CD4-positive, alpha-beta T cell (primary cell): Measurements from ENCODE around the gene CDHR2. TPM values are rescaled to one million over a fixed set of nuclear protein-coding genes. Genes with fewer than 3 reads are reported as not detected.
A peak's percentile ranks its signal among the peaks of the same experiment; 100 is the strongest.

ENCODE experiments used
- ATAC-seq: fragments of 200-7000 bp; cut with Tn5 transposase; one replicate; pipeline ENCODE4 v1.10.0; 2022; ENCODE audit warnings: mild to moderate bottlenecking; ENCODE audit not compliant: poor library complexity
- CTCF ChIA-PET: fragments of 350-600 bp; sonication (Branson Sonifier 250); formaldehyde crosslinking; loops from one replicate; lab custom pipeline; 2021; ENCODE audit warnings: antibody characterized with exemption, inconsistent platforms; lab: Charles Lee
- POLR2A ChIA-PET: fragments of 350-600 bp; sonication (Branson Sonifier 250); formaldehyde crosslinking; loops from one replicate; lab custom pipeline; 2021; ENCODE audit warnings: antibody characterized with exemption, inconsistent platforms; lab: Charles Lee
- DNase-seq, 14 experiments: peaks; one replicate each; pipeline ENCODE4 v3.0.0-alpha.2; 2013 to 2020; ENCODE audit warnings: mixed read lengths in 2 of 14
- H3K27ac ChIP-seq, 2 donors: one replicate each; pipeline versions ENCODE4 v1.5.1 to v1.7.0; 2013; ENCODE audit warnings: low read length in 2 of 2, low read depth in 1 of 2, mild to moderate bottlenecking in 1 of 2
- H3K27me3 ChIP-seq, 2 experiments: 1 replicate in 1 of 2; 2 replicates in 1 of 2; pipeline versions ENCODE4 v1.6.1 to v1.7.0; 2013; ENCODE audit warnings: low read length in 2 of 2, control low read depth in 1 of 2, mild to moderate bottlenecking in 1 of 2, moderate library complexity in 1 of 2; ENCODE audit not compliant: insufficient read depth in 2 of 2, control insufficient read depth in 1 of 2
- H3K36me3 ChIP-seq: one replicate; pipeline ENCODE4 v1.6.1; 2013; ENCODE audit warnings: low read length, control low read depth; ENCODE audit not compliant: insufficient read depth
- H3K4me1 ChIP-seq: one replicate; pipeline ENCODE4 v1.6.1; 2013; ENCODE audit warnings: low read length, control low read depth; ENCODE audit not compliant: insufficient read depth
- H3K4me3 ChIP-seq: one replicate; pipeline ENCODE4 v1.5.1; 2013; ENCODE audit warnings: mild to moderate bottlenecking, low read length, moderate library complexity
- H3K9me3 ChIP-seq, 2 experiments: 1 replicate in 1 of 2; 2 replicates in 1 of 2; pipeline versions ENCODE4 v1.6.1 to v1.7.0; 2013; ENCODE audit warnings: low read length in 2 of 2, mild to moderate bottlenecking in 2 of 2, control low read depth in 1 of 2, moderate library complexity in 1 of 2; ENCODE audit not compliant: control insufficient read depth in 1 of 2, insufficient read depth in 1 of 2
- H3K27ac Mint-ChIP-seq: one replicate; pipeline ENCODE4 v1.8.0; 2020; ENCODE audit warnings: mixed read lengths
- H3K27me3 Mint-ChIP-seq: one replicate; pipeline ENCODE4 v1.8.0; 2021; ENCODE audit warnings: mixed read lengths
- H3K36me3 Mint-ChIP-seq: one replicate; pipeline ENCODE4 v1.8.0; 2021; ENCODE audit warnings: low read depth, mixed read lengths
- H3K4me1 Mint-ChIP-seq: one replicate; pipeline ENCODE4 v1.8.0; 2021; ENCODE audit warnings: low read depth, mixed read lengths
- H3K4me3 Mint-ChIP-seq: one replicate; pipeline ENCODE4 v1.8.0; 2020; ENCODE audit warnings: mild to moderate bottlenecking, mixed read lengths
- H3K9me3 Mint-ChIP-seq: one replicate; pipeline ENCODE4 v1.8.0; 2020; ENCODE audit warnings: mixed read lengths
- CTCF ChIP-seq: fragments of 200-600 bp; IDR thresholded peaks from one replicate; pipeline ENCODE4 v1.8.0; 2022; ENCODE audit warnings: antibody characterized with exemption, mild to moderate bottlenecking
- intact Hi-C, 2 experiments: fragments of 100-400 bp; cut with DNase I in 1 of 2; cut with micrococcal nuclease in 1 of 2; formaldehyde crosslinking; loops; one replicate each; pipeline versions ENCODE4 v1.15.1 to v1.9.0; 2023 to 2025; cut with DNase I, micrococcal nuclease
- polyA plus RNA-seq, 2 donors: library from polyadenylated mRNA; unstranded; fragments of 120-200 nt; gene quantifications; one replicate each; pipeline ENCODE4 v1.2.1, GENCODE V29; 2013
- total RNA-seq, 174 experiments: library from RNA in 2 of 174; stranded (reverse) in 2 of 174; gene quantifications; one replicate each; pipeline ENCODE4 v1.2.3 and lab custom pipeline; 2021 to 2026

The CDHR2 gene
- total RNA-seq, result 1 to 10 TPM; 1.6 to 2.0 TPM
- 0.59 TPM for polyA plus RNA-seq (2013, experiment 1 of 2)
- 0.63 TPM for polyA plus RNA-seq (2013, experiment 2 of 2)
- total RNA-seq (lab: John Stamatoyannopoulos, UW), result 0.12 to 7.7 (median 2.3) reads per million in 172 experiments

GRCh38 chr5:176548967-176549444, at the start of gene CDHR2:
CDHR2 (plus strand) TSS chr5:176549342; CDS start chr5:176565353, 16,011 bp downstream.
- no peaks in the 10 kb centered on the region for H3K36me3 ChIP-seq
- DNase-seq (peak in 1 of 14 experiments; percentile 32), ATAC-seq (no peak)
- peaks cover 68% of the 10 kb centered on the region for H3K4me1 ChIP-seq
- Mint-ChIP-seq H3K4me1 (peaks cover 57% of the 10 kb centered on the region), H3K9me3 (no peaks in the 10 kb centered on the region), H3K27ac (peak within 1 kb of the TSS; percentile 74), H3K36me3 (no peaks in the 10 kb centered on the region), H3K27me3 (no peaks in the 10 kb centered on the region), H3K4me3 (no peak within 1 kb of the TSS)
- intact Hi-C loops, result no loop called here
- ChIA-PET CTCF (interaction anchor here (1.3 kb wide), 1 partner anchor 11 kb away, joined by 3 read pairs; no protein-coding TSS in a partner anchor), POLR2A (interaction anchor here (4.5 kb wide), 1 partner anchor 12 kb away, joined by 29 read pairs; the partner anchor contains the start of gene RNF44)
- TF ChIP-seq CTCF, result no peak
- no peaks in the 10 kb centered on the region for H3K9me3 ChIP-seq
- no peak within 1 kb of the TSS for H3K4me3 ChIP-seq
- H3K27ac ChIP-seq, result peak within 1 kb of the TSS in 1 of 2 donors; percentile 47
- no peaks in the 10 kb centered on the region for H3K27me3 ChIP-seq

- Histone ChIP-seq H3K27ac (no peak overlapping the region), H3K27me3 (no peaks in the 10 kb centered on the region), H3K36me3 (peaks cover 79% of the 10 kb centered on the region), H3K4me1 (no peaks in the 10 kb centered on the region), H3K9me3 (no peaks in the 10 kb centered on the region), H3K4me3 (no peak overlapping the region)
- CTCF ChIA-PET, result no interaction called here
- TF ChIP-seq CTCF, result no peak
- no peak for ATAC-seq
- Mint-ChIP-seq H3K27me3 (no peaks in the 10 kb centered on the region), H3K9me3 (no peaks in the 10 kb centered on the region), H3K4me3 (no peak overlapping the region), H3K27ac (no peak overlapping the region), H3K36me3 (peaks cover 88% of the 10 kb centered on the region), H3K4me1 (no peaks in the 10 kb centered on the region)
- POLR2A ChIA-PET, result no interaction called here
- DNase-seq, result no peak
- intact Hi-C loops, result loop anchor here in 1 of 2 experiments (5.0 kb wide), 1 partner anchor 42 kb away; no protein-coding TSS in a partner anchor
These were observed 48.6 kb upstream of the CDHR2 start for GRCh38 chr5:176500511-176500910.

- Mint-ChIP-seq H3K27ac (no peak overlapping the region), H3K4me1 (no peaks in the 10 kb centered on the region), H3K27me3 (no peaks in the 10 kb centered on the region), H3K9me3 (no peaks in the 10 kb centered on the region), H3K36me3 (peaks cover 88% of the 10 kb centered on the region), H3K4me3 (no peak overlapping the region)
- H3K9me3 ChIP-seq, result no peaks in the 10 kb centered on the region
- ChIA-PET POLR2A (interaction anchor here (0.8 to 0.9 kb wide), 2 partner anchors 9 to 34 kb away, joined by 4 read pairs; no protein-coding TSS in a partner anchor), CTCF (no interaction called here)
- no peak for DNase-seq
- H3K27me3 ChIP-seq, result no peaks in the 10 kb centered on the region
- ATAC-seq, result no peak
- no peaks in the 10 kb centered on the region for H3K4me1 ChIP-seq
- intact Hi-C loops, result loop anchor here in 1 of 2 experiments (5.0 kb wide), 1 partner anchor 41 kb away; no protein-coding TSS in a partner anchor
- H3K4me3 ChIP-seq, result no peak overlapping the region
- no peak for TF ChIP-seq CTCF
- H3K27ac ChIP-seq, result no peak overlapping the region
- H3K36me3 ChIP-seq, result peaks cover 71% of the 10 kb centered on the region
These were observed 47.8 kb upstream of the CDHR2 start for GRCh38 chr5:176501333-176501732.
